HEK293T (cell line): ENCODE results near the gene ARHGAP8.

Experiments
- CTCF ChIA-PET: fragments of 350-600 bp; formaldehyde crosslinking; extraction: SDS; loops from one replicate; lab custom pipeline; 2021; ENCODE audit warnings: antibody characterized with exemption, inconsistent platforms; lab: Yijun Ruan, JAX
- POLR2A ChIA-PET: fragments of 350-600 bp; formaldehyde crosslinking; extraction: SDS; loops from one replicate; lab custom pipeline; 2020; ENCODE audit warnings: antibody characterized with exemption, inconsistent platforms; lab: Yijun Ruan, JAX
- DNase-seq: peaks from one replicate; pipeline ENCODE4 v3.0.0; 2012; ENCODE audit warnings: mixed read lengths; ENCODE audit errors: extremely low spot score
- ARNT ChIP-seq: fragments of 450-650 bp; IDR thresholded peaks from 2 replicates; pipeline ENCODE4 v1.6.1; 2017; ENCODE audit warnings: mild to moderate bottlenecking
- BHLHE40 ChIP-seq: fragments of 450-650 bp; IDR thresholded peaks from 2 replicates; pipeline ENCODE4 v1.6.1; 2016; ENCODE audit warnings: mild to moderate bottlenecking, moderate library complexity, borderline replicate concordance
- CTBP1 ChIP-seq: fragments of 450-650 bp; IDR thresholded peaks from 2 replicates; pipeline ENCODE4 v1.6.1; 2016; ENCODE audit warnings: borderline replicate concordance
- ELF4 ChIP-seq: fragments of 450-650 bp; IDR thresholded peaks from 2 replicates; pipeline ENCODE4 v1.6.1; 2017; ENCODE audit warnings: antibody characterized with exemption
- FOXA1 ChIP-seq: fragments of 450-650 bp; IDR thresholded peaks from 2 replicates; pipeline ENCODE4 v1.6.1; 2016; ENCODE audit warnings: mild to moderate bottlenecking
- FOXK2 ChIP-seq: fragments of 450-650 bp; IDR thresholded peaks from 2 replicates; pipeline ENCODE4 v1.6.1; 2016; ENCODE audit warnings: mild to moderate bottlenecking
- FOXM1 ChIP-seq: fragments of 450-650 bp; IDR thresholded peaks from 2 replicates; pipeline ENCODE4 v1.6.1; 2017; ENCODE audit warnings: mild to moderate bottlenecking, borderline replicate concordance
- HDGF ChIP-seq: fragments of 450-650 bp; IDR thresholded peaks from 2 replicates; pipeline ENCODE4 v1.6.1; 2017; ENCODE audit warnings: antibody characterized with exemption, borderline replicate concordance
- L3MBTL2 ChIP-seq: fragments of 450-650 bp; conservative IDR thresholded peaks from 2 replicates; pipeline ENCODE4 v1.6.1; 2016; ENCODE audit warnings: mild to moderate bottlenecking
- LEF1 ChIP-seq: fragments of 450-650 bp; IDR thresholded peaks from 2 replicates; pipeline ENCODE4 v1.6.1; 2017; ENCODE audit warnings: mild to moderate bottlenecking, borderline replicate concordance
- NFRKB ChIP-seq: fragments of 450-650 bp; IDR thresholded peaks from 2 replicates; pipeline ENCODE4 v1.6.1; 2016; ENCODE audit warnings: mild to moderate bottlenecking, moderate library complexity
- SP1 ChIP-seq: fragments of 450-650 bp; IDR thresholded peaks from 2 replicates; pipeline ENCODE4 v1.6.1; 2017
- SUZ12 ChIP-seq: fragments of 450-650 bp; IDR thresholded peaks from 2 replicates; pipeline ENCODE4 v1.6.1; 2016; ENCODE audit warnings: mild to moderate bottlenecking
- TARDBP ChIP-seq: fragments of 450-650 bp; IDR thresholded peaks from 2 replicates; pipeline ENCODE4 v1.6.1; 2016
- ZNF384 ChIP-seq: fragments of 450-650 bp; IDR thresholded peaks from 2 replicates; pipeline ENCODE4 v1.6.1; 2016
- TF ChIP-seq, protein P1 (sequence below): fragments of 450-650 bp; IDR thresholded peaks from 2 replicates; pipeline ENCODE4 v1.6.1; 2016

ARHGAP8 gene

DNA sequence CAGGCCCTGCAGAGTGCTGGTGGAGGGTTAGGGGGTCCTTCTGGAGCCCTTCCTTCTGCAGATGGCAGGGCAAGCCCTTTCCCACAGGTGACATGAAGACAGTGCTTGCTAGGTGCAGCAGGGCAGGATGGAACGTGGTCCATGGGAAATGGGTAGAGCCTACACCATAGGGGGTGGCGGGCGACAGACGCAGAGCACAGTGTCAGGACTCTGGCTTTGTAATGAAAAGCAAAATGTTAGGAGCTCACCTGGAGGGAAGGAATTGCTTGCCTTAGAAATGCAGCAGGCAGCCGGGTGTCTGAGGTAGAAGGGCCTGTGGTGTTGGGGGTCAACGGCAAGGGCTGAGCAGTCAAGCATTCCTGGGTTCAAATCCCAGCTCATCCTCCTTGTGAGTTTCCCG is 54.9 kb downstream of the ARHGAP8 start:
- TF ChIP-seq SP1 (no peak), SUZ12 (no peak), CTBP1 (no peak), FOXM1 (no peak)
- ChIA-PET CTCF (interaction anchor here (1.0 kb wide), 1 partner anchor 12 kb away, joined by 3 read pairs; no protein-coding TSS in a partner anchor), POLR2A (no interaction called here)
- DNase-seq, result no peak

DNA sequence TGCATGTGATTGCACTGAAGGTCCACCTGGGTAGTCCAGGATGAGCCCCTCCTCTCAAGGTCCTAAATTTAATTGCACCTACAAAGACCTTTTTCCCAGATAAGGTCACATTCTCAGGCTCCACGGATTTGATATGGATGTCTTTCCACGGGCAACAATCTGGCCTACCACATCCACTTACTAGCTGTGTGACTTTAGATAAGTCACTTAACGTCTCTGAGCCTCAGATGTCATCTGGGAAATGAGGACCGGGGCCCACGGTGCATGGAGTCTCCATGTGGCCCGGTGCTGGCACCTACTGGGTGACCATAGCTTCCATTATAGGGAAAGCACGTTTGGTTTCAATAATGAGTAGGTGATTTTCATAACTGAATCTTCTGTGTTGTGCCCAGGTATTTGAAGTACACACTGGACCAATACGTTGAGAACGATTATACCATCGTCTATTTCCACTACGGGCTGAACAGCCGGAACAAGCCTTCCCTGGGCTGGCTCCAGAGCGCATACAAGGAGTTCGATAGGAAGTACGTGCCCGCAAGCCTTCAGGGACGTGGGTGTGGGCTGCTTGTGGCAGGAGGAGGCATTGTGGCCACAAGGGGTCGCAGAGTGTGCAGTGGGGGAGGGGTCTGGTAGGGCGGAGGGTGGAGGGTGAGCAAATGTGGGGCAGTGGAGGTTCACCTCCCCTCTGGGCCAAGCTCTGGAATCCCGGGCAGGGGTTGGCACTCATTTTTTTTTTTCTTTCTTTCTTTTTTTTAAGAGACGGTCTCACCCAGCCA is 55.7 kb downstream of the ARHGAP8 start:
- POLR2A ChIA-PET, result no interaction called here
- DNase-seq, result peak; percentile 48
- TF ChIP-seq HDGF, result no peak
- TF ChIP-seq L3MBTL2, result no peak
- TF ChIP-seq FOXA1, result no peak
- TF ChIP-seq ELF4, result no peak
- no peak for TF ChIP-seq SP1
- no peak for TF ChIP-seq BHLHE40
- TF ChIP-seq NFRKB, result no peak
- TF ChIP-seq LEF1, result no peak
- no peak for TF ChIP-seq CTBP1

DNA sequence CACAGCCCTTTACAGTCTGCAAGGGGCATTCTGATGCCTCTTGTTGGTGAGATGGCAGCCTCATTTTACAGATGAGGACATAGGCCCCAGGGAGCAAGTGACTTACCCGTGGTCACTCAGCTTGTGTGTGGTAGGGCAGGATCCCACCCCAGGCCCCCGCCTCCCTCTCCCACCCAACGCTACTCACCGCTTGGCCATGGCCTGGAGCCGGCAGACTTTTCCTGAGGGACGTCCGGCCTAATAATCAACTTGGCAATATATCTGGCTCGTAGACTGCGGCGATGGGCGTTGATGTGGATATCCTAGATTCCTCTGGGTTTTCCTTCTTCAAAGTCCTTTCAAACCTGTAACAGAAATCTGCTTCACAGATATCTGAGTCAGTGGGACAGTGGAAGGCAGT is 57.1 kb downstream of the ARHGAP8 start:
- POLR2A ChIA-PET, result no interaction called here
- no peak for DNase-seq
- CTCF ChIA-PET, result no interaction called here
- no peak for TF ChIP-seq LEF1
- no peak for TF ChIP-seq TARDBP
- no peak for TF ChIP-seq L3MBTL2
- no peak for TF ChIP-seq BHLHE40
- no peak for TF ChIP-seq NFRKB
- TF ChIP-seq FOXA1, result no peak
- TF ChIP-seq, protein P1, sequence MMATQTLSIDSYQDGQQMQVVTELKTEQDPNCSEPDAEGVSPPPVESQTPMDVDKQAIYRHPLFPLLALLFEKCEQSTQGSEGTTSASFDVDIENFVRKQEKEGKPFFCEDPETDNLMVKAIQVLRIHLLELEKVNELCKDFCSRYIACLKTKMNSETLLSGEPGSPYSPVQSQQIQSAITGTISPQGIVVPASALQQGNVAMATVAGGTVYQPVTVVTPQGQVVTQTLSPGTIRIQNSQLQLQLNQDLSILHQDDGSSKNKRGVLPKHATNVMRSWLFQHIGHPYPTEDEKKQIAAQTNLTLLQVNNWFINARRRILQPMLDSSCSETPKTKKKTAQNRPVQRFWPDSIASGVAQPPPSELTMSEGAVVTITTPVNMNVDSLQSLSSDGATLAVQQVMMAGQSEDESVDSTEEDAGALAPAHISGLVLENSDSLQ, result no peak

More for the DNA sequence above, 55.7 kb downstream of the ARHGAP8 start:
- CTCF ChIA-PET, result no interaction called here

DNA sequence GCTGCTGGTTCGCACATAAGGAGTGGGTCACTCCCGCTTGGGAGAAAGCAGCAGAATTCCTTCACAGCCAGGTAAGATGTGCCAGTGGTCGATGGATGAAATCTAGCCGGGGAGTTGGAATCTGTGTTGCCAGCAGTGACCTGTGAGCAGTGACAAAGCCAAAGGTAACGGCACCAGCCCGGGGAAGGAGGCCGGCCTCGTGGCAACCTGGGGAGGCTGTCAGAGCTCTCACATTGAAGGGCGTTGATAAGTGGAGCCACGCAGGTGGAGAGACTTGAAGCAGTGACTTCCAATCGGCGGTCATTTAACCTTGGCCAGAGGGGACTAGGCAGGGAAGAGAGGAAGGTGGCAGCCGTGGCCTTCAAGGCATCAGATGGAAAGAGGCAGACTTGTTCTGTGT is 58.8 kb downstream of the ARHGAP8 start:
- ChIA-PET POLR2A (no interaction called here), CTCF (no interaction called here)
- DNase-seq, result no peak
- no peak for TF ChIP-seq FOXM1
- no peak for TF ChIP-seq ZNF384
- TF ChIP-seq FOXA1, result no peak
- no peak for TF ChIP-seq SP1

DNA sequence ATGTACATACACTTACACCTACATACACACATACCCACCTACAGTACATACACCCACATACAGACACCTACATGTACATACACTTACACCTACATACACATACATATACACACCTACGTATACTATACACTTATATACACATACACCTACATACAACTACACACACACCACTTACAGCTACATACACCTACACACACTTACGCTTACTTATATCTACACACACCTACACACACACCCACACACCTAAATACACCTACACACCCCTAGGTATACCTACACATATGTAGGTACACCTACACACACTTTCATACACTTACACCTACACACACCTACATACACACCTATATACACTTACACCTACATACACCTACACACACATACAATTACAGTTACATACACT is 61.0 kb downstream of the ARHGAP8 start:
- TF ChIP-seq SP1 (no peak), FOXA1 (no peak)
- ChIA-PET POLR2A (no interaction called here), CTCF (no interaction called here)
- DNase-seq, result no peak

DNA sequence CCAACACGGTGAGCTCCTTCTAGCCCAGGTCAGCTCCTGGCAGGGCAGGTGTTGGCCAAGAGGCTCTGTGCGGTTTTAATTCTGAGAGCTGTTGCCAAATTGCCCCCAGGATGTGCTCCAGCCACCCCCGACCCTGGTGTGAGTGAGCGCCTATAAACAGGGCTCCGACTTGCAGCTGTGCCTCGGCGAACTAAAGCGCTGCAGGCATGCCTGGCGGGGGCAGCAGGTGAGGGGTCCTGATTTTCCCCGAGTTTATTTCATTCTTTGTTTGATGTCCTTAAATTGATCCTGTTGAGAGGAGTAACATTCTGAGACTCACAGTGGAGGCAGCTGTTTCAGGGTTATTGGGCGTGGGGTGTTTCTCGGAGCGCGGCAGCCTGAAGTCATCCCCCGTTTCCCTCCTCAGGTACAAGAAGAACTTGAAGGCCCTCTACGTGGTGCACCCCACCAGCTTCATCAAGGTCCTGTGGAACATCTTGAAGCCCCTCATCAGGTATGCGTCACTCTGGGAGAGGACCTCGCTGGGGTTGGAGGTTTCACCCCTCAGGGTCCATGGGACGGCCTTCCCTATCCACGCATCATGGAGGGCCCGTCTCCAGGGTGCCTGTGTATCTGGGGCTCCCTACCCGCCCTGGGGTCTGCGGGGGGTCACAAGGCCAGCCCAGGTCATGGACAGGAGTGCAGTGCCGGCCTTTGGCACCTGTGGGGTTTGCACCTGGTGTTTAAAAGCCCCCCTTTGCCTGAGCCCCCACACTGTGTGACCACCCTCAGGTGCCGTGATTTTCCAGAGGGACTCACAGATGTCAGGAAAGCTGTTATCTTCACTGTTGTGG is 62.1 kb downstream of the ARHGAP8 start:
- CTCF ChIA-PET, result no interaction called here
- POLR2A ChIA-PET, result no interaction called here
- no peak for DNase-seq
- TF ChIP-seq, protein P1, result no peak
- TF ChIP-seq ZNF384, result no peak
- TF ChIP-seq HDGF, result no peak
- TF ChIP-seq ARNT, result no peak
- TF ChIP-seq ELF4, result no peak
- TF ChIP-seq NFRKB, result no peak
- TF ChIP-seq FOXA1, result no peak
- no peak for TF ChIP-seq SUZ12
- no peak for TF ChIP-seq LEF1
- no peak for TF ChIP-seq FOXK2
- TF ChIP-seq CTBP1, result no peak
- no peak for TF ChIP-seq L3MBTL2
- no peak for TF ChIP-seq FOXM1

DNA sequence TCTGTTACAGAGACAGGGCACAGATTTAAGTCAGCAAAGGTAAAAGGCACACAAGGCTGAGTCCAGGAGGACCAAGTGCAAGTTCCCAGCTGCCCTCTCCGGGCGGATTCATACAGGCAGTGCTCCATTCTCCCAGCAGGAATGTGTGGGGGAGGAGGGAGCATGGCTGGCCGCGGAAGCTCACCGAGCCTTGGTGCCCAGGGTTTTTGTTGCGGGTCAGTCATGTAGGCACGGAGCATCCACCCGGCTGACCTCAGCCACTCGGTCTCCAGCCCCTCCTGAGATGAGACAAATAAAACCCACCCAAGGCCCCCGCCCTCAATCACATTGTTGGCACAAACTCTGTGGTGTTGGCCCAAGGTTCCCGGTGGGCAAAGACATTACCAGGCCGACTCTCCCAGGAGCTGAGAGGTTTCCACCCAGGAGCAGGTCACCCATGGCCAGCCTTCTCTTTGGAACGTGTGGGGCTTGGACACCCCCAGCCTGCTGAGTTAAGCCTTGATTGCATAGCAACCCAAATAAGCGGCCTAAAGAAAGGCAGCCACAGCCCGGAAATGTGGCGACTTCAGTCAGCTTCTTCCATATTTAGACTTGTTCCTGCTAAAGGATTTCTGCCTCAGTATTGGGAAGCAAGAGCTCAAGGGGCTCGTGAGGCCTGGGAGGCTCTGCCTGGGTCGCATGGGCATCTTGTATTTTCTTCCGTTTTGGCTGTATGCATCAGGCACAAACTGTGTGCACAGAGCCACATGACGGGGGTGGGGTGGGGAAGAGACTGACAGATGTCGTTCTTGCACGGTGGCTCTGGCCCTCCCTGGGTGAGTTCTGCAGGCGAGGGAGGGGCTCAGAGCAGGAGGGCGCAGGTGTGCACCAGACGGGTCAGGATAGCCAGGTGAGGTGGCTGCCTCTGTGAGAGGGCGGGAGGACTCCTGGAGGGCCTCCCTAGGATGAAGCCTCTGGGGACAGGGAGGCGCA is 63.0 kb downstream of the ARHGAP8 start:
- DNase-seq, result no peak
- CTCF ChIA-PET, result no interaction called here
- POLR2A ChIA-PET, result no interaction called here
- TF ChIP-seq FOXK2, result no peak
- no peak for TF ChIP-seq SP1
- TF ChIP-seq FOXA1, result no peak
- TF ChIP-seq L3MBTL2, result no peak
- no peak for TF ChIP-seq ELF4
- no peak for TF ChIP-seq ZNF384
- no peak for TF ChIP-seq LEF1
- no peak for TF ChIP-seq CTBP1
- no peak for TF ChIP-seq BHLHE40
- no peak for TF ChIP-seq ARNT
- TF ChIP-seq, protein P1, result no peak
- TF ChIP-seq FOXM1, result no peak
- TF ChIP-seq SUZ12, result no peak
- TF ChIP-seq NFRKB, result no peak
- TF ChIP-seq TARDBP, result no peak
- TF ChIP-seq HDGF, result no peak
